ENCODE results near the gene KRTAP10-7.
"Not testable (repeated sequence)": the region's sequence is repeated elsewhere in the genome, so short reads cannot be mapped to it uniquely, and the experiment has no call there.

GRCh38 chr21:44600118-44600978, at the start of gene KRTAP10-7:
- TF ChIP-seq POLR2A, POLR2AphosphoS5 (IDR thresholded peaks at IDR 0.05): not testable (repeated sequence)
